CD4-positive, alpha-beta T cell treated with Interleukin-10 for 1 hour (primary cell): ENCODE measurements around the gene CYRIA.

Experiments
- DNase-seq: peaks from one replicate; pipeline ENCODE4 v3.0.0-alpha.2; 2020

Gene CYRIA

DNA sequence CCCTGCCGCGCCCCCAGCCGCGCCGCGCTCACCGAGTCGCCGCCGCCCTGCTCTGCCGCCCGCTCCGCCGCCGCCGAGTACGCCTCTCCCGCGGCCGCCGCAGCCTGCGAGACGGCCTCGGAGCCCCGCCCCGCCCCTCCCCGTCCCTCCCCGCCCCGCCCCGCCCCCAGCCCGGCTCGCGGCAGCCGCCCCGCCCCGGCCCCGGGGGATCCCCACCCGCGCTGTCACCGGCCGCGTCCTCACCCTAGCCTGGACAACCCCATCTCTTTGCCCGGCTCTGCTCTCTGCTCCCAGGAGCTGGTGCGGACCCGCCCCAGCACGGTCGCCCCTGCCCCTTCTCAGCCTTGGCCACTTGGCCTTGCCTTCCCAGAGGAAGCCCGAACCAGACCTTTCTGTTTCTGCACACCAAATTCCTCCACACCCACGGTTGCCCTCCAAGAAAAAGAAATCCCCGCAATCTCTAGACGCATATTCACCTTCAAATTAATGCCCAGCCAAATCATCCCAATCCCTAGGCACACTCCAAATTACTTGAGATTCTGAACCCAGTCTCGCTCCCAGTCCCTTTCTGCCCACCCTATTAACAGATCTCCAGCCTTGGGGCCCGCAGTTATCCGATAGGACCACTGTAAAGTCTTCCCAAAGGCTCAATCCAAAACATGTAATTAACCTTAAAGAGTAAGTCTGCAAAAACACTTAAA is at the start of gene CYRIA:
TSS of gene CYRIA (minus strand) at position 87 of the 701 bp plus-strand sequence. CDS start 77,715 bp downstream, outside the sequence.
- DNase-seq, result peak; percentile 54

DNA sequence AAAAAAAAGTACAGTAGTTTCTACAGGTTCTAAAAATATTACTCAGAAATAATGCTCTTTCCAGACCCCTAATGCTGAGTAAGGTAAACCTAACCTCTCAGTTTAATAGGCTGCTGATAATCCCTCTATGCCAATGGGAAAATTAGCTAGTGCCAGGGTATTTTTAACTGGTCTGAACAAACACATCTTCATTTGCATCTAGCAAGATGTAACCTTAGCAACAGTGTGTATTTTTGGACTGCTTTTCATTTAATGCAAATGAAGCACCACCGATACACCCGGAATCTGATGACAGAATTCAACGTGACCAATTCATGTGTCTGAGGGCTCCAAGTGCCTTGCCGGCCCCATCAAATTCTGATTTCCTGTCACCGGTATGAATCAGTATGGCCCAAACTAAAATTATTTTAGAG is 47.4 kb upstream of the CYRIA start:
- DNase-seq, result no peak

DNA sequence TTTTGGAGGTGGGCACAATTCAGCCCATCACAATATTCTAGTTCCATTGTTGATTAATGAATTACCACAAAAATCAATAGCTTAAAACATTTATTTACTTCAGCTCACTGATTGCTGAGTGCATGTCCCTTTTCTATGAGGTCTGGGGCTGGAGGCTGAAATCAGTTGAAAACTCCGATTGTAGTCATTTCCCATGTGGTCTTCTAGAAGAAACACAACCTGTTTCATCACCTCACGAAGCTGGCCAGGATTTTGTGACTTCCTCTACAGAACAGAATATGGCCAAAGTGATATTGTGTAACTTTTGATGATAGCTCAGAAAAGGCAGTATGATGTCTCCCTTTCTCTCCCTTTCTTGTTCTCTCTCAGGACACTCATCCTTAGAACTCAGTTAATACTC is 44.1 kb upstream of the CYRIA start:
- no peak for DNase-seq

- DNase-seq, result no peak
Measured at GRCh38 chr2:16708173-16708572, 42.5 kb upstream of the CYRIA start.

DNA sequence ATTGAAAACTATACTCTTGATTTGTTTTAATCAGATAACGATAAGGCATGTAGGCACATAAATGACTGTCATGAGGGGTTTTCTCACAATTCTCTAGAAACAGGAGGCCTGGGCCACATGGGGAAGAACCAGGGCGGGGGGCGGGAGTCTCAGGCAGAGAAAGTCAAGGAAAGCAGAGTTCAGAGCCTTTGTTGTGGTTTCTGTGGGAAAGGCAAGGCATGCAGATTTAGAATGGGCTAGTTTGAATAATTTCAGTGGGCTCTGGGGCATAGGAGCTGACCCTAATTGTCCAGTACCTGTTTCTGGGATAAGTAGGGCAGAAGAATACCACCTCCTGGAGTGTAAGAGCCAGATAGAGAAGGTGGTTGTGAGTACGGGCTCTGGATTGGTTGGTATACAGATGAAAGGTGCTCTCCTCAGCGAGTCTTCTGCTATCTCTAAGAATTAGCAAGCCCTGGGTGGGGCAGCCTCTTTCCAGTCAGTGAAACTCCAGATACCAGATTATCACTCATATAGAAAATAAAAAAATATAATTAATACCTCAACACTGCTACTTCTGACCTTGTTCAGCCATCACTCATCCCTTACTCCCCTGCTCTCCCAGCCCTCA is 41.5 kb upstream of the CYRIA start:
- no peak for DNase-seq

GRCh38 chr2:16700551-16701259 is 35.1 kb upstream of the CYRIA start:
- DNase-seq, result no peak

DNA sequence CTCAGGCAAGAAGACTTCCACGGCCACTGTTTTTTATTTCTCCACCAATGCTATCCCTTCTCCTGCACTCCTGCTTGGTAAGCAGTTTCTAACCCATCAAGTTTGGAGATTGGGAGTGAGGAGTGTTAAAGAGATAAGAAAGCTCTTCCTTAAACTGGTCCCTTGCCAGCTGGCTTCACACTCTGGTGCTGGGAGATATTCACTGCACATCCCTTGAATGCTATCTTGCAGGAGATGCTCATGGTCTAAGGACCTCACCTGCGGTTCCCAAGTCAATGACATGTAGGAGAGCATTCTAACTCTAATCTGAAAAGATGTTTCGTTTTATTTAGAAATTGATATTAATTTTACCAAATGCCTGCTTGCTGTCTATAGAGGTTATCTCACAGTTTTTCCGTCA is 28.2 kb upstream of the CYRIA start:
- no peak for DNase-seq

- no peak for DNase-seq
Measured at GRCh38 chr2:16691261-16691660, 25.6 kb upstream of the CYRIA start.

DNA sequence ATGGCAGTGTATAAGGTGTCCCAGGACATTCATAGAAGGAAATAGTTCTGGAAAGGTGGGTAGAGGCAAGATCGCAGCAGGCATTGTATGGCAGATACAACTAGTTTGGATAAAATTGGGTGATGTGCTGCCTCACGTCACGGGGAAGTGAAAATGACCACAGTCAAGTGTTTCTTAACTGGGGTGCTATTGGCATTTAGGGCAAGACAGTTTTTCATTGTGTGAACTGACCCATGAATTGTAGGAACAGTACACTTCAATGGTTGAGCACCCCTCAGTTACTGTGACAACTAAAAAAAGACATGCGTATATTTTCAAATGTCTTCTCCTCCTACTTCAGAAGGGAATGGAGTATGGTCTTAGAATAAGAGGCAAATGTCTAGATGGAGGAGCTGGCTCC is 22.3 kb upstream of the CYRIA start:
- no peak for DNase-seq

GRCh38 chr2:16687222-16687621 is 21.6 kb upstream of the CYRIA start:
- no peak for DNase-seq

GRCh38 chr2:16686641-16687040 is 21.0 kb upstream of the CYRIA start:
- no peak for DNase-seq

- no peak for DNase-seq
Measured at GRCh38 chr2:16685340-16685715, 19.7 kb upstream of the CYRIA start.

- no peak for DNase-seq
Measured at GRCh38 chr2:16684676-16685339, 19.2 kb upstream of the CYRIA start.

- DNase-seq, result no peak
Measured at GRCh38 chr2:16683576-16683975, 17.9 kb upstream of the CYRIA start.

DNA sequence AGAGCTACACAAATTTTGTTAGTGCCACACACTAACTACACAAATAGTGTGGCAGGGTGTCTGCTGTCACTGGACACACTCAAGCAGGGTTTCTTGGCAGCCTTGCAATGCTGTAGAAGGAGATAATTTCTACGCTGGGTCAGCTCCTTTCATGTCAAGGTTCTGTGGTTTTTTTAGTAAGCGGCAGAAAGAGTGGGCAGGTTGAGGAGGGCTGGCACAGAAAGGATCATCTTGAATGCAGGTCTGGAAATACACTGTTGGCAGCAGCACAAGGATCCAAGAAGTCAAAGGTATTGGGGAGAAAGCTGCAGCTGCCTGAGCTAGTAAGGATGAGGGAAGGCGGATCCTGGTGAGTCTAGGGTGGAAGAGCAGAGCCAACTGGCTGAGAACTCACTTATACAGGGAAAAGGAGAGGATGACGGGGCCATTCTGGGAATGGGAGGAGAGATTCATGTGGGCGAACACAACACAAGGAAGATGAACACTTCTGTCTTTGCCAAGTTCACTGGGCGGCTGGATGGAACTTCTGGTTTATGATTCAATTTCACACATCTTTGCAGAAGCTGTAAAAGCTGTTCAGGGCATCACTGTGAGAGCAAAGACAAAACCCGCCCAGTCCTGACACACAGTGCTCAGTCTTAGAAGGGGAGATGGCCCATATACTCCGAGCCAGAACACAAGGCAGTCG is 16.9 kb upstream of the CYRIA start:
- DNase-seq, result no peak

GRCh38 chr2:16680781-16681180 is 15.1 kb upstream of the CYRIA start:
- no peak for DNase-seq

GRCh38 chr2:16680304-16680703 is 14.7 kb upstream of the CYRIA start:
- DNase-seq, result no peak

DNA sequence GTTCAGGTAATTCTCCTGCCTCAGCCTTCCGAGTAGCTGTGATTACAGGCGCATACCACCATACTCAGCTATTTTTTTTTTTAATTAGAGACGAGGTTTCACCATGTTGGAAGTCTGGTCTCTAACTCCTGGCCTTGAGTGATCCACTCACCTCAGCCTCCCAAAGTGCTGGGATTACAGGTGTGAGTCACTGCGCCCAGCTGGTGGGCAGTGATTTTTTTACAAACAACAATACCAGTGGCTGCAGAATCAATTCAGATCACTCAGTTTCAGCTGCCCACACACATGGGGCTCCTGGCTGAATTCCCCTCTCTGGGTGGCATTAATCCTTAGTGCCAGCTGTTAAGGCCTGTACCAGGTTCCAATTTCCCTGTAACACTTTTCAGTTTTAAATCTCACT is 13.3 kb upstream of the CYRIA start:
- no peak for DNase-seq

GRCh38 chr2:16677875-16678274 is 12.2 kb upstream of the CYRIA start:
- DNase-seq, result no peak

DNA sequence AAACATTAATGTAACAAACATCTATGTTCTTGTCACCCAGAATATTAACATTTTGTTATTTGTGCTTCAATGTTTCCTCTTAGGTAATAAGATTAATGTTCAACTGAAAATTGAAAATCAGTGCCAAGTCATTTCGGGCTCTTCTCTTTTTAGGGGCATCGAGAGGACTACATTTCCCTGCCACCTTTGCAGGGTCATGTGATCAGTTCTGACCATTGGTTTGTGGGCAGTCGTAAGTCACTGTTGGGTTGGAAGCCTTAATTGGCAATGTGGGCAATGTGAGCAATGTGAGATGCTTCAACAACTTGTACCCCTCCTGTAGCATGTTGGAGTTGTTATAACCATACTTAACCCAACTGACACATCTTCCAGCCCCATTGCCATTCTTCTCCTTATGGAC is 10.1 kb upstream of the CYRIA start:
- DNase-seq, result no peak

- no peak for DNase-seq
Measured at GRCh38 chr2:16674154-16674553, 8.5 kb upstream of the CYRIA start.

GRCh38 chr2:16671760-16672159 is 6.1 kb upstream of the CYRIA start:
- no peak for DNase-seq

- no peak for DNase-seq
Measured at GRCh38 chr2:16669388-16669787, 3.8 kb upstream of the CYRIA start.
